Measurements from ENCODE around the gene CRIP3.
"Not testable (repeated sequence)": the region's sequence is repeated elsewhere in the genome, so short reads cannot be mapped to it uniquely, and the experiment has no call there.

The CRIP3 gene

DNA sequence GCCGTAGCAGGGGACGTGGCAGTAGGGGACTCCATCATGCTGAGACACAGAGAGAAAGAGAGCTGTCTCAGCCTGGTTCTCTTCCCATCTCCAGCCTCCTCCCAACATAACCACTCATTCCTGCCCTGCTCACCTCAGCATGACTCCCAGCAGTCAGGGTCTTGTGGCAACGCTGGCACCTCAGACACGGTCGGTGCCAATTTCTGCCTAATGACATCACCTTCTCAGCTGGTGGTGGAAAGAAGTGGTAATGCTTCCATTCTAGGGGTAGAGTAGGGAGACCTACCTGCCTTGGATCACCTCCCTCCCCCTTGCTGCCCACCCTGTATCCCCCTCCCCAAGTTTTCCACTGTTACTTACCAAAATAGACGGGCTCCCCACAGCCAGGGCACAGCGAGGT lies 2.5 kb downstream of the CRIP3 start:
- DNase-seq (ENCODE audit: low read depth), result no peak

DNA sequence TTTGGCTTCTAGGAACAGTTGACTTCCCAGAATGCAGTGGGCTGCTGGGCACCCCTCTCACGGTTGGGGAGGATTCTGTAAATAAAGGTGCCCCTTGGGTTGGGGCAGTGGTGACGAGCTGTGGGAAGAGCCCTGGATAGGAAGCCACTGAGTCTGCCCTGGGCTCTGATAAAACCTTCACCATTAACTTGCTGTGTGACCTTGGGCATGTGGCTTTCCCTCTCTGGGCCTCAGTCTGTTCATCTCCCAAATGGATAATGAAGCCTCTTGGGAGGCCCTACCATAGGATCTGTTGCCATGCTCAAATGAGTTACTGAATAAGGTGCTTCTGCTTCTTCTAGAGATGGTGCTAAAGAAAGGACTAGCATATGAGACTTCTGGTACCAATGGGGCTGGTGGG lies 3.7 kb downstream of the CRIP3 start:
- no peak for DNase-seq (ENCODE audit: low read depth)

DNA sequence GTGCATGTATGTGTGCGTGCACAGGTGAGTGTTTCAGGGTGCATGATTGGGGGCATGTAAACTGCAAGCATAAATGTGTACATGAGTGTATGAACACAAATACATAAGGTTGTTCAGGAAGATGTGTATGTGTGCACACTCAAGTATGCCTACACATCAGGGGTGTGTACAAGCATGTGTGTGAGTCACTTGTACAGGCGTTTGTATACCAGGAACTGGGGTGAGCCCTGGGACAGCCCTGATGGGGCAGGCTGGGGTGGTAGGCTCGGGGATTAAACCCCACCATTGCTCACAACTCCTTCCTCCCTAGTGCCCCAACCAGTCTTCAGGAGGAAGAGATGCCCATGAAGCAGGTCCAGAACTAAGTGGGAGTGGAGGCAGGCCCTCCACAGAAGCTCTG lies 4.3 kb downstream of the CRIP3 start:
- no peak for DNase-seq (ENCODE audit: low read depth)

GRCh38 chr6:43303751-43304331 lies 4.8 kb downstream of the CRIP3 start:
- no peak for DNase-seq (ENCODE audit: low read depth)

DNA sequence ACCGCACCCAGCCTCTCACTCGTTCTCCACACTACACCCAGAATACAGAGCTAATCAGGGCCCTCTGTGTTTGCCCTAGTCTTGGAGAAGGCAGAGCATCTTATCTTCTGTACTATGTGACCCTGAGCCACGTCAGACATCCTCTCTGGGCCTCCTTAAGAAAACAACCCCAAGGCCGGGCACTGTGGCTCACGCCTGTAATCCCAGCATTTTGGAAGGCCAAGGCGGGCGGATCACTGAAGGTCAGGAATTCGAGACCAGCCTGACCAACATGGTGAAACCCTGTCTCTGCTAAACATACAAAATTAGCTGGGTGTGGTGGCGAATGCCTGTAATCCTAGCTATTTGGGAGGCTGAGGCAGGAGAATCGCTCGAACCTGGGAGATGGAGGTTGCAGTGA lies 5.6 kb downstream of the CRIP3 start:
- DNase-seq (ENCODE audit: low read depth), result not testable (repeated sequence)

DNA sequence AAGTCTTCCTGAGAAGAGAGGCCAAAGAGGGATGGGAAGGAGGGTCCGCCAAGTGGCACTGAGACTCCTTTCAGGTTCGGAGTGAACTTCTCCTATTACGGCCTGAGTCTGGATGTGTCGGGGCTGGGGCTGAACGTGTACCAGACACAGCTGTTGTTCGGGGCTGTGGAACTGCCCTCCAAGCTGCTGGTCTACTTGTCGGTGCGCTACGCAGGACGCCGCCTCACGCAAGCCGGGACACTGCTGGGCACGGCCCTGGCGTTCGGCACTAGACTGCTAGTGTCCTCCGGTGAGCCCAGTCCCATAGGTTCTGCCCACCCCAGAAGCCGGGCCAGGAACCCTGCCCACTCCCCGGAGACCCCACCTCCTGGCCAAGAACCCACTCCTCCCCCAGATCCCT lies 6.5 kb downstream of the CRIP3 start:
- no peak for DNase-seq (ENCODE audit: low read depth)

DNA sequence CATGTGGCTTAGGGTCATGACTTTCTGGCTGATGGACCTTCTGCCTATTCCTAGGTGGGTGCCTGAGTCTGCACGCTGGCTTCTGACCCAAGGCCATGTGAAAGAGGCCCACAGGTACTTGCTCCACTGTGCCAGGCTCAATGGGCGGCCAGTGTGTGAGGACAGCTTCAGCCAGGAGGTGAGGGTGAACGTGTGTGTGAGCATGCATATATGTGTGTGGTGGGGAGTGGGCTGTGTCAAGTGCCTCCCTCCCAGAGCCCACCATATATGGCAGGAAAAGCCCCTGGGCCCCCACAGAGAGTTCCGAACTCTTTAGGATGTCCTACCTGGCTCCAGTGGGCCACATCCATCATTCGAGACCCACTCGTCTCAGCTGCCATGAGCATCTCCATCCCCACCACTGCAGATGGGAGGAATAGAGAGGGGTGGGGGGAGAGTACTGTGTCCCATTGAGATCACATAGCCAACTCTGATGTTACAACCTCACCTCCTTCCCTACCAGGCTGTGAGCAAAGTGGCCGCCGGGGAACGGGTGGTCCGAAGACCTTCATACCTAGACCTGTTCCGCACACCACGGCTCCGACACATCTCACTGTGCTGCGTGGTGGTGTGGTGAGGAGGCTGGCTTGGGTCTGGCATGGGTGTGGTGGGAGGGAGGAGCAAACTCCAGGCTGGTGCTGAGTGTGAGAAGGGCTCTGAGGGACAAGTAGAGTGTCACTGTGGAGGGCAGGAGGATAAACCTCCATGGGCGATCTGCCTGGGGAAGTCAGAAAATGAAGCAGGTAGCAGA lies 7.3 kb downstream of the CRIP3 start:
- DNase-seq (ENCODE audit: low read depth), result no peak

GRCh38 chr6:43299338-43300293 lies 9.0 kb downstream of the CRIP3 start:
- DNase-seq (ENCODE audit: low read depth), result no peak

DNA sequence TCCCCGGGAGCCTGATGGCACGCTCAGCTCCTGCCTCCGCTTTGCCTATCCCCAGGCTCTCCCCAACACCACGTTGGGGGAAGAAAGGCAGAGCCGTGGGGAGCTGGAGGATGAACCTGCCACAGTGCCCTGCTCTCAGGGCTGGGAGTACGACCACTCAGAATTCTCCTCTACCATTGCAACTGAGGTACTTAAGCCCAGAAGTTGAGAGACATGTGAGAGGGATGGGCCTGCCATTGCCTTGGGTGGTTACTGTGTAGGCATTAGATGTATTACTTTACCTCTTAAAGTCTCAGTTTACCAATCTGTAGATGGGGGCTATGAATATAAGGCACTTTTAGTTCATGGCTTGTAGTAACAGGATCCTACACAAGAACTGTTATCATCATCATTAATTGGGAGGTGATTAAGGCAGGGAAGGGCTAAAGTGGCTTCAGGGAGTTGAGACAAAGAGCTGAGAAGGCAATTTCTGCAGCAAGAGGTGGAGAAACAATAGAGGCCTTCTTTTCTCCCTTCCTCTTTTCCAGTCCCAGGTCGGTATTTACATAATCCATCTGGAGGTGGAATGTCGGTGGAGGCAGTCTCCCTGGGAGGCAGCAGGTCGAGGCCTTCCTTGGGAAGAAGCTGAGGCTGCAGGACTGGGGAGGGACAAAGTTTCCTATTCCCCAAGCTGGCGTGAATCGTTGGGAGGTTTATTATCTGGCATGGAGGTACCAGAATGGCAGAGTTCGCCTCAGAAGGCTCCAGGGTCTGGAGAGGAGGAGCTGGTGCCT lies 9.9 kb downstream of the CRIP3 start:
- DNase-seq (ENCODE audit: low read depth), result no peak

- DNase-seq (ENCODE audit: low read depth), result no peak
Measured at GRCh38 chr6:43297644-43298564, 10.7 kb downstream of the CRIP3 start, which contains the start of gene SLC22A7. TSS of gene SLC22A7 (plus strand) at chr6:43298260. CDS start at chr6:43298359, 99 bp downstream.

DNA sequence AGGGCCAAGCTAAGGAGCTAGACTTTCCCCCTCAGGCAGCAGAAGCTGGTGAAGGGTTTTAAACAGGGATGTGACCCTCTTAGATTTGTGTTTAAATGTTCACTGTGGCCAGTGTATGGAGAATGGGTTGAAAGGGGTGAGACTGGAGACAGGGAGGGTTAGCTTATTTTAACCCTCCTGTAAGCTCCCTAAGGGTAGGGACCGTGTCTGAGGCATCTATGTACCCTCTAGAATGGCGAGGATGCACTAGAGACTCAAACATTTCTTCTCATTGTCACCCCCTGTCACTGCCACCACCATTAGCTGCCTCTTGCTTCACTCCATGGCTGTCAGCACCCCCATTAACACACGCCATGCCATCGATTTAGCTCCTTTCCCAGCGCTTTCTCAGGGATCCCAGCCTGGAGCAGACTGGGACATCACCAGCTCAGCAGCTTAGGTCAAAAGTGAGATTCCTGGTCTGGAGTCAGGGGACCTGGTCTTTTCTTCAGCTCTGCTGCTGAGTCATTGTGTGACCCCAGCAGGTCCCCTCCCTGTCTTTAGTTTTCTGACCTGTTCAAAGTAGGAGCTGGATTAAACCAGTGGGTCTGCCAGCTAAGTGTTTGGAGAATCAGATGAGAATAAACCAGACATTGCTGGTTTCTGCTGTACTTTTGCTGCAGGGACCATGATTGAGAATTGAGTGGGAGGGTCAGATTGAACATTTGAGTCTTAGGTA lies 11.7 kb downstream of the CRIP3 start:
- no peak for DNase-seq (ENCODE audit: low read depth)

- no peak for DNase-seq (ENCODE audit: low read depth)
Measured at GRCh38 chr6:43295456-43295855, 13.2 kb downstream of the CRIP3 start.

DNA sequence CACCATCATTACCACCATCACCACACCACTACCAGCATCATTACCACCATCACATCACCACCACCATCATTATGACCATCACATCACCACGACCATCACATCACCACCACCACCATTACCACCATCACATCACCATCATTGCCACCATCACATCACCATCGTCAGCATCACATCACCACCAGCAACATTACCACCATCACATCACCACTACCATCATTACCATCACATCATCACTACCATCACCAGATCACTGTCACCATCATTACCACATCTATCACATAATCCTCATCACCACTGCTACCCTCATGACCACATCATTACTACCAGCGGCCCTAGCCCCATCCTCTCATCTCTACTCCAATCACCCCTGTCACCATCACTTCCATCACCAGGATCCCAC lies 14.1 kb downstream of the CRIP3 start:
- DNase-seq (ENCODE audit: low read depth), result no peak

DNA sequence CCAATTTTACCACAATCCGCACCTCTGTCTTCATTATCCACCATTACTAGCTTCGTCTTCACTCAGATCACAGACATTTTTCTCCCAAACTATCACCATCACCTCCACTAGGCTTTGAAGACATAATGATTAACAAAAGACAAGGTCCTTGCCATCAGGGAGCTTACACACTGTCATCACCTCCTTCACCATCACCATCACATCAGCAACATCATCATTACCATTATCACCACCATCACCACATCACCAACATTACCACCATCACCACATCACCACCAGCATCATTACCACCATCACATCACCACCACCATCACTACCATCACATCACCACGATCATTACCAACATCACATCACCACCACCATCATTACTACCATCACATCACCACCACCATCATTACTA lies 14.9 kb downstream of the CRIP3 start:
- no peak for DNase-seq (ENCODE audit: low read depth)

GRCh38 chr6:43292763-43293318 lies 15.8 kb downstream of the CRIP3 start:
- no peak for DNase-seq (ENCODE audit: low read depth)

GRCh38 chr6:43292341-43292740 lies 16.3 kb downstream of the CRIP3 start:
- no peak for DNase-seq (ENCODE audit: low read depth)

- DNase-seq (ENCODE audit: low read depth), result no peak
Measured at GRCh38 chr6:43291708-43292107, 16.9 kb downstream of the CRIP3 start.

- no peak for DNase-seq (ENCODE audit: low read depth)
Measured at GRCh38 chr6:43290905-43291355, 17.7 kb downstream of the CRIP3 start.

DNA sequence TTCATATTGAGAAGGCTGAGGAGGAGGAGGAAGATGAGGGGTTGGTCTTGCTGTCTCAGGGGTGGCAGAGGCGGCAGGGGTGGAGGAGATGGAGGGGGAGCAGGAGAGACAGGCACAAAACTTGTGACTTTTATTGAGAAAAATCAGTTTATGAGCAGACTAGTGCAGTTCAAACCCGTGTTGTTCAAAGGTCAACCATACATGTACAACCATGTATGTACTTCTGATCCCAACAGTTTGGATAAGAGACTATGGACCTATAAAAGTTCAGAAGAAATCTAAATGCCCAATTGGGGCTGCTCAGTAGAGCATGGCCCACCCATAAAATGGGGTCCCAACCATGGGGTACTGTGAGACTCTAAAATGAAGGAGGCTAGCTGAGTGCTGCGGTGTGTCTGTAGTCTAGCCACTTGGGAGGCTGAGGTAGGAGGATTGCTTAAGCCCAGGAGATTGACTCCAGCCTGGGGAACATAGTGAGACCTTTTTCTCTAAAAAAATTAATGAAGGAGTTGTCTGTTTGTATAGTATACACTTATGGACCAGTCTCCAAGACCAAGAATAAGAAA lies 18.2 kb downstream of the CRIP3 start:
- no peak for DNase-seq (ENCODE audit: low read depth)
